Type B pancreatic cell (in vitro differentiated cells): ENCODE data around the gene CAPN11. TPM values are rescaled to one million over a fixed set of nuclear protein-coding genes. Genes with fewer than 3 reads are reported as not detected.
"Not testable (repeated sequence)": the region's sequence is repeated elsewhere in the genome, so short reads cannot be mapped to it uniquely, and the experiment has no call there.

Source experiments
- DNase-seq: peaks from one replicate; pipeline ENCODE4 v3.0.0; 2021; ENCODE audit warnings: mixed read lengths; ENCODE audit not compliant: unreplicated experiment; ENCODE audit errors: extremely low spot score
- H3K27ac Mint-ChIP-seq: 2 replicates; pipeline ENCODE4 v1.8.0; 2021; ENCODE audit warnings: mild to moderate bottlenecking, mixed read lengths
- H3K27me3 Mint-ChIP-seq: 2 replicates; pipeline ENCODE4 v1.8.0; 2021; ENCODE audit warnings: mixed read lengths
- H3K36me3 Mint-ChIP-seq: 2 replicates; pipeline ENCODE4 v1.8.0; 2021; ENCODE audit warnings: mixed read lengths
- H3K4me1 Mint-ChIP-seq: one replicate; pipeline ENCODE4 v1.8.0; 2021; ENCODE audit warnings: mixed read lengths; ENCODE audit not compliant: unreplicated experiment
- H3K4me3 Mint-ChIP-seq: 2 replicates; pipeline ENCODE4 v1.8.0; 2021; ENCODE audit warnings: mild to moderate bottlenecking, mixed read lengths
- H3K9me3 Mint-ChIP-seq: 2 replicates; pipeline ENCODE4 v1.8.0; 2021; ENCODE audit warnings: mixed read lengths
- total RNA-seq: library from RNA; stranded (reverse); gene quantifications from 2 replicates; pipeline ENCODE4 v1.2.1, GENCODE V29; 2021; ENCODE audit warnings: low replicate concordance
- TF ChIP-seq, protein P1 (sequence below): fragments of 200-600 bp; sonication (generic); conservative IDR thresholded peaks from 2 replicates; pipeline ENCODE4 v1.5.0; 2021; ENCODE audit warnings: antibody characterized with exemption, mild to moderate bottlenecking

CAPN11 gene
- total RNA-seq, 1 donor from 2014 or later = not detected

DNA sequence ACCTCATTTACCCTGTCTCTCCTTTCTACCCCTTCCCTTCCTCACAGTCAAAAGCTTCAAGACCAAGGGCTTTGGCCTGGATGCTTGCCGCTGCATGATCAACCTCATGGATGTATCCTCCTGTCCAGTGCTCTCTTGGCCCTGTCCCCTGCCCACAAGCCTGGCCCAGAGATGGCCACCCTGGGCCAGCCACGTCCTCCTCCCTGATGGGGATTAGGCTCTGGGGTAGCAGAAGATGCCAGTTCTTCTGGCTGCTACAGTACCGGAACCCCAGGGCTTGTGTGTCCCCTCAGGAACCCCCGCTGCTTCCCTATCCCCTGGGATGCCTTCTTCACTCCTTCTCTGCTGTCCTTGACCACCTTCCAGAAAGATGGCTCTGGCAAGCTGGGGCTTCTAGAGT lies 22.3 kb downstream of the CAPN11 start:
- Mint-ChIP-seq H3K9me3 (no peaks in the 10 kb centered on the region), H3K36me3 (no peaks in the 10 kb centered on the region), H3K4me3 (no peak overlapping the region), H3K27me3 (peaks cover 5% of the 10 kb centered on the region), H3K27ac (no peak overlapping the region), H3K4me1 (peaks cover under 1% of the 10 kb centered on the region)
- no peak for DNase-seq
- TF ChIP-seq, protein P1, sequence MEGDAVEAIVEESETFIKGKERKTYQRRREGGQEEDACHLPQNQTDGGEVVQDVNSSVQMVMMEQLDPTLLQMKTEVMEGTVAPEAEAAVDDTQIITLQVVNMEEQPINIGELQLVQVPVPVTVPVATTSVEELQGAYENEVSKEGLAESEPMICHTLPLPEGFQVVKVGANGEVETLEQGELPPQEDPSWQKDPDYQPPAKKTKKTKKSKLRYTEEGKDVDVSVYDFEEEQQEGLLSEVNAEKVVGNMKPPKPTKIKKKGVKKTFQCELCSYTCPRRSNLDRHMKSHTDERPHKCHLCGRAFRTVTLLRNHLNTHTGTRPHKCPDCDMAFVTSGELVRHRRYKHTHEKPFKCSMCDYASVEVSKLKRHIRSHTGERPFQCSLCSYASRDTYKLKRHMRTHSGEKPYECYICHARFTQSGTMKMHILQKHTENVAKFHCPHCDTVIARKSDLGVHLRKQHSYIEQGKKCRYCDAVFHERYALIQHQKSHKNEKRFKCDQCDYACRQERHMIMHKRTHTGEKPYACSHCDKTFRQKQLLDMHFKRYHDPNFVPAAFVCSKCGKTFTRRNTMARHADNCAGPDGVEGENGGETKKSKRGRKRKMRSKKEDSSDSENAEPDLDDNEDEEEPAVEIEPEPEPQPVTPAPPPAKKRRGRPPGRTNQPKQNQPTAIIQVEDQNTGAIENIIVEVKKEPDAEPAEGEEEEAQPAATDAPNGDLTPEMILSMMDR = no peak

DNA sequence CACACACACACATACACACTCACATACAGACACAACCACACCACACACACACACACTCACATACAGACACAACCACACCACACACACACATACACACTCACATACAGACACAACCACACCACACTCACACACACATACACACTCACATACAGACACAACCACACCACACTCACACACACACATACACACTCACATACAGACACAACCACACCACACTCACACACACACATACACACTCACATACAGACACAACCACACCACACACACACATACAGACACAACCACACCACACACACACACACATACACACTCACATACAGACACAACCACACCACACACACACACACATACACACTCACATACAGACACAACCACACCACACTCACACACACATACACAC lies 23.2 kb downstream of the CAPN11 start:
- H3K4me1 Mint-ChIP-seq, H3K36me3 Mint-ChIP-seq, H3K27ac Mint-ChIP-seq, DNase-seq, H3K4me3 Mint-ChIP-seq, H3K9me3 Mint-ChIP-seq, H3K27me3 Mint-ChIP-seq: not testable (repeated sequence)

DNA sequence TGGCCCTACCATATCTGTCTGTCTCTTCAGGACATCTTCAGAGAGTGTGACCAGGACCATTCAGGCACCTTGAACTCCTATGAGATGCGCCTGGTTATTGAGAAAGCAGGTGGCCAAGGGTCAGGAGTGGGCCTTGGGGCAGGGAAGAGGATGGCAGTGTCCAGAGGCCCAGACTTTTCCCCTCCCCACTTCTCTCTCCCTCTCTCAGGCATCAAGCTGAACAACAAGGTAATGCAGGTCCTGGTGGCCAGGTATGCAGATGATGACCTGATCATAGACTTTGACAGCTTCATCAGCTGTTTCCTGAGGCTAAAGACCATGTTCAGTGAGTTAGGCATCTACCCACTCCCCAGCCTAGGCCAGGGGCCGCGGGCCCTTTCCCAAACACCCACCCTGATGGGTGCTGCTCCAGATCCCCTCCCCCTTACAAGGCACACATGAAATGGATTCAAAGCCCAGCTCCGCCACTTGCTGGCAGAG lies 24.3 kb downstream of the CAPN11 start:
- Mint-ChIP-seq H3K4me3 (no peak overlapping the region), H3K27ac (peak overlapping the region; percentile 61), H3K27me3 (peaks cover 5% of the 10 kb centered on the region), H3K36me3 (no peaks in the 10 kb centered on the region), H3K4me1 (peaks cover 7% of the 10 kb centered on the region), H3K9me3 (no peaks in the 10 kb centered on the region)
- DNase-seq = no peak
- TF ChIP-seq, protein P1 = no peak

DNA sequence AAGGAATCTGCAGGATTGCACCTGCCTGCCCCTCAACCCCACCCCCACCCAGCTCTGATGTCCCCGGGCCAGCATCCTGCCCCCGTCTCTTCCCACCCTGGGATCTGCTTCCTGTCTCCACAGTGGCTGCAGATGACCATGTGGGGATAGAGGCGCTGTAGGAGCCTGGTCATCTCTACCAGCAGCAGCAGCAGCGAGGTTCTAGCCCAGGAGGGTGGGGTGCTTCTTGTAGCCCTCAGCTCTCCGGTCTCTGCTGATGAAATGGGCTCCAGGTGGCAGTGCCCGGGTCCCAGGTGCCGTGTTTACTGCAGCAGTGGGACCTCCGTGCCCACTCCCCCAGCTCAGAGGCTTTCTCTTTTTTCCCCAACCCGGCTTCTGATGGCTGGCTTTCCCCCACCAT lies 25.2 kb downstream of the CAPN11 start:
- TF ChIP-seq, protein P1 = no peak

DNA sequence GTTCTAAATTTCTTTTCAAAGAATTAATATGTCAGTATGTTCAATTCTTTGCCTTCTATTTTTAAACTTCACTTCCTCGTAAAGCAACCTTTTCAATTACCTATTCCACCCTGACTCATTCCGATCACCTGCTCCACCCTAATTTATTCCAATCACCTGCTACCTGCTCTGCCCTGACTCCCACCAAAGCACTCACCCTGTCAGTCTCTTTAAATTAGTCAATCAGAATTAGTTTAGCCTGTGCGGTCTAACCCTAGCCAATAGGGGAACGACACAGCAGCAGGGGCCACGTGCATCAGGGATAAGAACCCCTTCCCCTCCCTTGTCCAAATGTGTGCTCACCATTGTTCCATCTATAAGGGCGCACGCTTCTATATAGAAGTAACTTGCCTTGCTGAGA lies 26.7 kb downstream of the CAPN11 start:
- not testable (repeated sequence) for H3K27ac Mint-ChIP-seq, H3K9me3 Mint-ChIP-seq, H3K4me1 Mint-ChIP-seq, H3K27me3 Mint-ChIP-seq, DNase-seq, H3K4me3 Mint-ChIP-seq, H3K36me3 Mint-ChIP-seq

More for the DNA sequence above, 25.2 kb downstream of the CAPN11 start:
- Mint-ChIP-seq H3K27me3 (peaks cover 5% of the 10 kb centered on the region), H3K36me3 (no peaks in the 10 kb centered on the region), H3K4me3 (no peak overlapping the region), H3K27ac (no peak overlapping the region), H3K4me1 (peaks cover 7% of the 10 kb centered on the region), H3K9me3 (no peaks in the 10 kb centered on the region)
- DNase-seq = no peak

DNA sequence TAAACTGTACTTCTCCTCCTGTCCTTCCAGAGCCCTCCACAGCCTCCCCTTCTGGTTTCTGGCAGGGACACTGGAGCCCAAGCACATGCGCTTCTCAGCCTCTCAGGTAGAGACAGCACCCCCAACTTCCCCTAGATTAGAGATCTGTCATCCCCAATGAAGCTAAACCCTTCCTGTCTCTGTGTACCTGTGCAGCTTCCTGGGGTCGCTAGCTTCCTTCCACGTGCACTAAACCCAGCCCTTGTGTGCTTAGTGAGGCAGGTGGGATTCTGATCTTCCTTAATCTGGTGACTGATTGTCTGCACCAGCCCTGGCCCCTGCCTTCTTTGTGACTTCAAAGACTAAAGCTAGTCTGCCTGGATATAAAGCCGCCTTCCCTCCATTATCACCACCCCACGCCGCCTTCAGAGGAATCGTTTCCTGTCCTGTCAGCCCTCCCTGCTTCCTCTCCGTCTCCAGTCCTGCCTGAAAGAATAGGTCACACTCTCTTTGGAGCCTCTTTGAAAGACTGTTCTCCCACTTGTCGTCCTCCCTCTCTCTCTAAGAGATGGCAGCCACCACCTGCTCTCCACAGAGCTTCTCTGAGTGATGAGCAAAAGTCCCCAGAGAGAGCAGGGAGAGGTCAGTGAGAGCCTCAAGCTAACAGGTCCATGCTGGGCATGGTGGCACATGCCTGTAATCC lies 27.5 kb downstream of the CAPN11 start:
- Mint-ChIP-seq H3K27ac (peak overlapping the region; percentile 39), H3K9me3 (no peaks in the 10 kb centered on the region), H3K36me3 (no peaks in the 10 kb centered on the region), H3K27me3 (peaks cover 5% of the 10 kb centered on the region), H3K4me1 (peaks cover 7% of the 10 kb centered on the region), H3K4me3 (no peak overlapping the region)
- DNase-seq = no peak
- TF ChIP-seq, protein P1 = no peak
